Heart left ventricle (tissue), 13 donors: Measurements from ENCODE around the gene LOC128125822.

Experiments used
- POLR2A ChIP-seq, 2 donors: fragments of 450-650 bp; IDR thresholded peaks; one replicate each; pipeline ENCODE4 v1.6.1; 2017; ENCODE audit warnings: antibody characterized with exemption in 2 of 2, mild to moderate bottlenecking in 2 of 2, moderate library complexity in 2 of 2
- TF ChIP-seq, protein P1 (sequence below), 12 donors: fragments of 200-600 bp; sonication (generic) in 4 of 12; IDR thresholded peaks; one replicate each; pipeline versions ENCODE4 v1.5.0 to v1.8.0; 2018 to 2022; ENCODE audit warnings: antibody characterized with exemption in 12 of 12, mild to moderate bottlenecking in 5 of 12
- donor health status: ischemic (EF 13 %, LVEDD 7.1; RV severe dilation, severe dysfunction).
- donor health status: DM: no; HTN: yes; CAD: no.
- donor health status: DM: no; HTN: no; CAD: no.
- donor health status: ischemic (EF 25% LVEDD 6.9; RV normal size, moderate dysfunction).
- donor health status: ischemic (EF 25% LVEDD 5.7; RV mildly dilated, moderate dysfunction).
- donor health status: ischemic (EF 35%, LVEDD 5.7; RV mildly dilated, moderate dysfunction).
- donor health status: nonischemic (EF 11% LVEDD 7.7; RV severe dilation, severe dysfunction).
- donor health status: DM: yes; HTN: yes; CAD: no.
- donor health status: PGD.
- donor health status: ischemic (EF 29% LVEDD 5.4; RV normal size, mild dysfunction).
- donor health status: nonischemic (EF 23%, LVEDD 6.1; RV moderate dilation, normal function).

DNA sequence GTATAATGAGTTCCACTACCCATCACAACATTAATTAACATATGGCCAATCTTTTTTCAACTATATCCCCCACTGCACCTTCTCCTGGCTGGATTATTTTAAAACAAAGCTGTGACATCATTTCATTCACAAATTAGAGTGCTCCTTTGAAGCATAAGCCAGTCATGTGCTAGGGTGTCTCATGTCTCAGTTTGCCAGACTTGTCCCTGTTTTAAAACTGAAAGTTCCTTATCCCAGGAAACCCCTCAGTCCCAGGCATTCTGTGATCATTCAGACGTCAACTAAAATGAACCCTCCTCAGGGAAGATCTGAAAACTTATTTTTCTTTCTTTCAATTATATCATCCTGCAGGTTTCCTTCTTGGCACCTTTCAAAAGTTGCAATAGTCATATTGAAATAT, 29.3 kb upstream of the LOC128125822 start:
- no peak for TF ChIP-seq POLR2A (IDR thresholded peaks at IDR 0.05)
- TF ChIP-seq, protein P1, sequence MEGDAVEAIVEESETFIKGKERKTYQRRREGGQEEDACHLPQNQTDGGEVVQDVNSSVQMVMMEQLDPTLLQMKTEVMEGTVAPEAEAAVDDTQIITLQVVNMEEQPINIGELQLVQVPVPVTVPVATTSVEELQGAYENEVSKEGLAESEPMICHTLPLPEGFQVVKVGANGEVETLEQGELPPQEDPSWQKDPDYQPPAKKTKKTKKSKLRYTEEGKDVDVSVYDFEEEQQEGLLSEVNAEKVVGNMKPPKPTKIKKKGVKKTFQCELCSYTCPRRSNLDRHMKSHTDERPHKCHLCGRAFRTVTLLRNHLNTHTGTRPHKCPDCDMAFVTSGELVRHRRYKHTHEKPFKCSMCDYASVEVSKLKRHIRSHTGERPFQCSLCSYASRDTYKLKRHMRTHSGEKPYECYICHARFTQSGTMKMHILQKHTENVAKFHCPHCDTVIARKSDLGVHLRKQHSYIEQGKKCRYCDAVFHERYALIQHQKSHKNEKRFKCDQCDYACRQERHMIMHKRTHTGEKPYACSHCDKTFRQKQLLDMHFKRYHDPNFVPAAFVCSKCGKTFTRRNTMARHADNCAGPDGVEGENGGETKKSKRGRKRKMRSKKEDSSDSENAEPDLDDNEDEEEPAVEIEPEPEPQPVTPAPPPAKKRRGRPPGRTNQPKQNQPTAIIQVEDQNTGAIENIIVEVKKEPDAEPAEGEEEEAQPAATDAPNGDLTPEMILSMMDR (IDR thresholded peaks at IDR 0.05), result no peak
